GM21619 (cell line): ENCODE data around the gene SPATA25.
"Not testable (repeated sequence)": the region's sequence is repeated elsewhere in the genome, so short reads cannot be mapped to it uniquely, and the experiment has no call there.

ENCODE experiments used
- ATAC-seq: cut with Tn5 transposase; IDR thresholded peaks from one replicate; pipeline ENCODE4 v1.9.1; 2021; ENCODE audit not compliant: unreplicated experiment

SPATA25 gene

DNA sequence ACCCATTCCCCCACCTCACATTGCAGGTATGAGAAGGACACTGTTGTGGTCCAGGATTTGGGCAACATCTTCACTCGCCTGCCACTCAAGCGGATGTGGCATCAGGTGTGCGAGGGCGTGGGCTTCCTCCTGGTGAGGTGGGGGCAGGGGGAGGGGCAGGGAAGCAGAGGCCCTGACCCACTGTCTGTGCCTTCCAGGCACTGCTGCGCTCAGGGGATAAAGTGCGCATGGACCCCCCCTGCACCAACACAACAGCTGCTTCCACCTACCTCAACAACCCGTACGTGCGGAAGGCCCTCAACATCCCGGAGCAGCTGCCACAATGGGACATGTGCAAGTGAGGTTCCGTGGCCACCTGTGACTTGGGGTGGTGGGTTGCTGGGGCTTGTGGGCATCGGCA lies 7.4 kb upstream of the SPATA25 start:
- no peak for ATAC-seq

DNA sequence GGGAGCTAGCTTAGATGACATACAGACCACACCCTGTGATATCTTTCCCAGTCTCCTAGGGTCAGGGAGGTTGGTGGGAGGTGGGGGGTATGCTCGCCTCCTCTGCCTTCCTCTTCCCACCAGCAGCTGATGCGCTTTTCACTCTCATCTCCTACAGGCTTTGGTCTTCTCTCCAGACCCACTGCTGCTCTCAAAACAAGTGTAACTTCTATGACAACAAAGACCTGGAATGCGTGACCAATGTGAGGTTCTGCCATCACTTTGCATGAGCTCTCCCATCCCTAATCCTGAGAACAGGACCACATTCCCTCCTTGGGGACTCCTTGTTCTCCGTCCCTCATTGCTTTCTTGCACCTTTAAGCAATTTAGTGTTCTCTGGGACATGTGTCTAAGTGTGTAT lies 6.4 kb upstream of the SPATA25 start:
- ATAC-seq, result no peak

DNA sequence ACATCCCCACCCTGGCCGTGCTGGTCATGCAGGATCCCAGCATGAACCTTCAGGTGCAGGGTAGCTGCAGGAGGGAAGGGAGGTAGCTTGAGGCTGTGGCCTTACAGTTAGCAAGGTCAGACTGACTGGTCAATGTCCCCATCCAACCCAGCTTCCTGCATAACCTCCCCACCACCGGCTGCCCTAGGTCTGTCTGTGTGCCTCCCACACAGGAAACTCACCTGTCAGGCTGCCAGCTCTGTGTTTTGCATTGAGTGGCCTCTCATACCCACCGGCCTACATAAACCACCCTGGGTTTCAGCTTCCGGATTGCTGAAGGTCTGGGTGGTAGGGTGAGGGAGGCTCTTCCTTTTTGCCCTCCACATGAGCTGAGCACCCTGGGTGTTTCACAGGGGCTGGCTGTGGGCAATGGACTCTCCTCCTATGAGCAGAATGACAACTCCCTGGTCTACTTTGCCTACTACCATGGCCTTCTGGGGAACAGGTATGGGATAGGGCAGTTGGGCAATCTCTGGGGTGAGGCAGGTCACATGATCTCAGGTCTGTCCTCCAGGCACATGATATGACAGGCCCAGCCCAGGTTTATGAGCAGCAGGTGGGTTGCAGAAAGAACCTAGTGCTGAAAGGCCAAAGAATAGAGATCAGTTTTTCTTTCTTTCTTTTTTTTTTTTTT lies 5.5 kb upstream of the SPATA25 start:
- ATAC-seq, result no peak

DNA sequence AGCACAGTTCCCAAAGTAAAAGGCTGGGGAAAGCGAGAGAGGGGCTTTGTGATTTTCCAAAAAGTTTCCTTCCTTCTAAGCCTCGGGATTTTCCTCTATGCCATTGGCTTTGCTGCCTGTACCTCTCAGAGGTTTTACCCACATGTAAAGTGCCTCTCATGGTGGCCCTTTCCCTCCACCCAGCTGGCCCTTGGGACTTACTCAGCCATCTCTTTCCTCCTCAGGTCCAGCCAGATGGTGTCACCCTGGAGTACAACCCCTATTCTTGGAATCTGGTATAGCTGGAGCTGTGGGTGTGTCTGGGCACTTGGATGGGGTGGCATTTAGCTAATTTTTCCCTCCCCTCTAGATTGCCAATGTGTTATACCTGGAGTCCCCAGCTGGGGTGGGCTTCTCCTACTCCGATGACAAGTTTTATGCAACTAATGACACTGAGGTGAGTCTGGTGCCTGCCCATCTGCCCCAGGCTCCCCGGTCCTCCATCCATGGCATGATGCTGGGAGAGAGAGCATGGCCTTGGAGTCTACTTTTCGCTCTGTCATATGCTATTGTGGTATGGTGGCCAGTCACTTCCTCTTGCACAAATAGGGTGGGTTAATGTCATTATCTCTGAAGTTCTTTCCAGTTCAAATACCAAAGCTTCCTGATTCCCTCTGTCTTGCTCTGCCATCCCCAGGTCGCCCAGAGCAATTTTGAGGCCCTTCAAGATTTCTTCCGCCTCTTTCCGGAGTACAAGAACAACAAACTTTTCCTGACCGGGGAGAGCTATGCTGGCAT lies 4.8 kb upstream of the SPATA25 start:
- no peak for ATAC-seq

DNA sequence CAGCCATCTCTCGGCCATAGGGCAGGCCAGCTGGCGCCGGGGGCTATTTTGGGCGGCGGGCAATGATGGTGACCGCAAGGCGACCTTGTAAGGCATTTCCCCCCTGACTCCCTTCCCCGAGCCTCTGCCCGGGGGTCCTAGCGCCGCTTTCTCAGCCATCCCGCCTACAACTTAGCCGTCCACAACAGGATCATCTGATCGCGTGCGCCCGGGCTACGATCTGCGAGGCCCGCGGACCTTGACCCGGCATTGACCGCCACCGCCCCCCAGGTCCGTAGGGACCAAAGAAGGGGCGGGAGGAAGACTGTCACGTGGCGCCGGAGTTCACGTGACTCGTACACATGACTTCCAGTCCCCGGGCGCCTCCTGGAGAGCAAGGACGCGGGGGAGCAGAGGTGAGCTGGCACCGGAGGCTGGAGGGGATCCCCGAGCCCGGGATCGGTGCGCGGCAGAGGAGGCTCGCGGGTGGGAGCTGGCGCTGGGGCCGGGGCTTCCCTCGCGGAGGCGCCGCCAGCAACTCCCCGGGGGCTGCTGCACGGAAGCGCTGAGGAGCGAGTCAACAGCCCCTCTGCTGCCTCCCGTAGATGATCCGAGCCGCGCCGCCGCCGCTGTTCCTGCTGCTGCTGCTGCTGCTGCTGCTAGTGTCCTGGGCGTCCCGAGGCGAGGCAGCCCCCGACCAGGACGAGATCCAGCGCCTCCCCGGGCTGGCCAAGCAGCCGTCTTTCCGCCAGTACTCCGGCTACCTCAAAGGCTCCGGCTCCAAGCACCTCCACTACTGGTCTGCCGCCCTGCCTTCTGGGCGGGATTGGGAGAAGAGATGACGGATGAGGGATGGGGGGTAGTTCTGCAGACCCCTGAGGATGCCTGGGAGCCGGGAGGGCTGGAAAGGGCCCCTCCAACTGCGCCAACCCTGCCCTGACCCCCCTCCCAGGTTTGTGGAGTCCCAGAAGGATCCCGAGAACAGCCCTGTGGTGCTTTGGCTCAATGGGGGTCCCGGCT lies 3.9 kb upstream of the SPATA25 start, which contains the start of the genes CTSA and NEURL2:
TSS of gene CTSA (plus strand) at position 351 of the 999 bp plus-strand sequence. CDS start at position 585, 234 bp downstream.
TSS of gene NEURL2 (minus strand) at position 224 of the 999 bp plus-strand sequence. CDS start at position 7, 217 bp downstream.
- peak; percentile 71 for ATAC-seq

DNA sequence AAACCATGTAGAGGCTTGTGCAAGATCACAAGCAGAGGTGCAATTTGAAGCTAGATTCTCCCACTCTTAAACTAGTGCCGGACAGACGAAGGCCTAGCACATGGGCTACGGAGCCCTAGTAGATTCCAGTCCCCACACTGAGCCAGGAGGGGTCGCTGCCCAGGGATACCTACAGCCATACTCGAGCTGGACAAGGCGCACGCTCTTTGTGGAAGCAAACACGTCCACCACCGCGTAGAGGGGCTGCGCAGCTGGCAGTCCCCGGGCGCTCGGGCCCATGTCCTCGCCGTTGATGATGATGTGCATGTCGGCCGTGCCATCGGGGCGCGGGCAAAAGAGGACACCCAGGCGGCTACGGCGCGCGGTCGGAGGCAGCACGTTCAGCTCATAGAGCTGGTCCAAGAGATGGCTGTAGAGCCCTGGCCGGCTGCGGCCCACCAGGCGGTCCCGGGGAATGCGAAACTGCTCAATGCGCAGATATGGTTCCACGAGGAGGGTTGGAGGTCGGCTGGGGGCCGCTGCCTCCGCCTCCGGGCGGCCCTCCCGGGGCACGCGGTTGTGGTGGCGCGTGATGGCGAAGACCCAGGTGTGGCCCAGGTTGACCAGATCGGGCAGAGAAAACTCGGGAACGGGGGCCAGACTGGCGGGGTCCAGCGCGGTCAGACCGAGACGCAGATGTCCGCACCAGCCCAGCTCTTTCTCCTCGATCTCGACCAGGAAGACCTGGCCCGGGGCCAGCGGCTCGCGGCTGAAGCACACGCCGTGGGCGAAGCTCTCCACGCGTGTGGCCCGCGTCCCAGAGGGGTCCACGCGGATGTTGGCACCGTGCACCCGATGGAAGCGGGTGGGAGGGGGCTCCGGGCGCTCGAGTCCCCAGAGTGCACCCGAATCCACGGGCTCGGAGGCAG lies 2.9 kb upstream of the SPATA25 start:
- peak; percentile 8 for ATAC-seq

DNA sequence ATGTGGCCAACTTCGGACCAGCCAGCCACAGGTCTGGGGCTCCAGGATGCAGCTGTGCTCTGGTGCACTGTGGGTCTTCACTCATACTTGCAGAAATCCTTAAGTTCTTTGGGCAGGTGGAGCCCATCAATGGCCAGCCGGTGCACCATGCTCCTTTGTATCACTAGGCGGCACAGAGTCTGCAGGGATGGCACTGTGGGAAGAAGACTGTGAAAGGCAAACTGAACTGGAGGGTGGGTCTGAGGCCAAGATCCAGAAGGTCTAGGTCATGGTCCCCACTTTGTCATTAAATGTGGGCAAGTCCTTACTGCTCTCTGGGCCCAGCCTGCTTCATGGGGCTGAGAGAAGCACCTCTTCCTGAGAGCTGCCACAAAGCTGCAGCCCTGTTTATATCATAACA lies 1.3 kb upstream of the SPATA25 start:
- no peak for ATAC-seq

DNA sequence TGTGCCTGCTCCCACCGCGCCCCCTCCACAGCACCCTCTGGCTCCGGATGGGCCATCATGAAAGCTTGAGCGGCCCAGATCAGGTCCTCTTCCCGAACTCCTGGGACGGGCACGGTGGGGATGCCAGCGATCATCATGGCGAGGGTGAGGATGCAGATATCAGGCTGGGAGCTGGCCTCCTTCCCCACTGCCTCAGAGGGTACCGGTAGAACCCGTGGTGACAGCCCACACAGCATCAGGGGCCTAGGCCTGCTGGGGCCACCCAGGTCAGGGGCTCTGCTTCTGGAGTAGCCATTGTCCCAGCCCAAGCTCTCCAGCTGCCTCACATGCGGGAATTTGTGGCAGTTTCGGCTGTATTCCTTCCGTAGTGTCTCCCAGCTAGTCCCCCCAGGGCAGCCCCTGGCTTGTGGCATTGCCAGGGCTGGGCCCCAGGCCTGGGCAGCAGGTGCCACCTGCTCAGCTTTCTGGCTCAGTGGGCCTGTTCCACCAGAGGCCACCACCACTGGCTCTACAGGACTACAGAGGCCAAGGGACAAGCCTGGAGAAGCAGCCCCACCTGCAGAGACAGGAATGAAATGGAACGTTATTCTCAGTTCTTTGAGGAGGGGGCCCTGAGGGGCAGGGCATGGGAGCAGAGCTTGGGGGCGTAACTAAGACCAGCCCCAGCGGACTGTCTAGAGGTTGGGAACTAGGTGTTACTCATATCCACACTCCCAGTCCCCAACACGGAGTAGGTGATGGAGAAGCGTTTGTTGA lies 654 bp downstream of the SPATA25 start:
- ATAC-seq, result no peak

DNA sequence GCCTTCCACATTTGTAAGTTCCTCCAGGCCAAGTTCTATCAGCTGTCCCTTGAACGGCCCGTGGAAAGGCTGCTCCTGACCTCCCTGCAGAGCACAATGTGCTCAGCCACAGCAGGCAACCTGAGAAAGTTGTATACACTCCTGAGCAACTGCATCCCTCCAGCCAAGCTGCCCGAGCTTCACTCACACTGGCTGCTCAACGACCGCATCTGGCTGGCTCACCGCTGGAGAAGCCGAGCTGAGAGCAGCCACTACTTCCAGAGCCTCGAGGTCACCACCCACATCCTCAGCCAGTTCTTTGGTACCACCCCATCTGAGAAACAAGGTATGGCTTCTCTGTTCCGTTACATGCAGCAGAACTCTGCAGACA lies 4.3 kb downstream of the SPATA25 start:
- ATAC-seq, result no peak

DNA sequence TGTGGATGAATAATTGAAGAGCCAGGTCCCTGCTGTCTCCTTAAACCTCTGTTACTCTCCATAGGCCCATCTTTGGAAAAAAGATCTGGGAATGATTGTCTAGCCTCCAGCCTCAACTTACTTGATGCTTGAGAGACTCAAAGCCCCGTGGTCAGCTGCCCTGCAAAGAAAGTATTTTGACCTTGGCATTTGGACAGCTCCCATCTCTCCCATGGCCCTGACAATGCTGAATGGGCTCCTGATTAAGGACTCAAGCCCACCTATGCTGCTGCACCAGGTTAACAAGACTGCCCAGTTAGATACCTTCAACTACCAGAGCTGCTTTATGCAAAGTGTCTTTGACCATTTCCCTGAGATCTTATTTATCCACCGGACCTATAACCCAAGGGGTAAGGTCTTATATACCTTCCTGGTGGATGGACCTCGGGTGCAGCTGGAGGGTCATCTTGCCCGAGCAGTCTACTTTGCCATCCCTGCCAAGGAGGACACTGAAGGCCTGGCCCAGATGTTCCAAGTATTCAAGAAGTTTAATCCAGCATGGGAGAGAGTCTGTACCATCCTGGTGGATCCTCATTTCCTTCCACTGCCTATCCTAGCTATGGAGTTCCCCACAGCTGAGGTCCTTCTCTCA lies 4.8 kb downstream of the SPATA25 start:
- no peak for ATAC-seq

DNA sequence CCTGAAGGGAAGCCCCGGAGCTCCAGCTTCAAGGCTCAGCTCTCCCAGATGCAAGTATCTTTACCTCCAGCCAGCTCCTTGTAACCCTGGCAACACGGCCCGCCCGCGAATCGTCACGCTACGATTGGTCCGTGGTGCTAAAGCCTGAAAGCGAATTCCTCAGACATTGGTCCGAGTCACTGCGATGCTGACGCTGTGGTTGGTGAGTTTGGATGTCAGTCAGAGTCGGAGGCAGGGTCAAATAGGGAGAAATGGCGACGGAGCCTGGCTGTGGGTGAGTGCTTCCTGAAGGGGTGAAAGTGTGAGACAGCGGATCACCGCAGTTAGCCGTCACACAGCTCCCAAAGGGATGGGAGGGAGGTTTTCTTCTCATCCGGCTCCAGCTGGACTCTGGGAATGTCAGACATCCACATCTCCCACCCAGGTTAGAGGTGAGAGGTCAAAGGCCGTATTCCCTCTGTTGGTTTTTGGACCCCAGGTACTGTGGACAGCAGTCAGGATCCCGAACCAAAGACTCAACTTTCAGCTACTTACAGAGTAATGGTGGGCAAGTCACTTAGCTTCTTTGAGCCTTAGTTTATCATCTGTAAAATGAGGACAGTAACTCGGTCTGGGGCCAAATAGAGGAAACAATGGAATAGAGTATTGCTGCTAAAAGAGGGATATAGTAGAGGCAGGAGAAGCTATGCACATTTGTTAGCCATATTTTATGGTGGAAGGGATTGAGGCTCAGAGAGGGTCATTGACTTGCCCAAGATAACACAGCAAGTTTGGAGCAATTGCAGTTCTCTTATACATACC lies 6.2 kb downstream of the SPATA25 start, which contains the start of gene ZSWIM1:
TSS of gene ZSWIM1 (plus strand) at position 240 of the 801 bp plus-strand sequence. CDS start 1,366 bp downstream, outside the sequence.
- ATAC-seq, result peak; percentile 95

DNA sequence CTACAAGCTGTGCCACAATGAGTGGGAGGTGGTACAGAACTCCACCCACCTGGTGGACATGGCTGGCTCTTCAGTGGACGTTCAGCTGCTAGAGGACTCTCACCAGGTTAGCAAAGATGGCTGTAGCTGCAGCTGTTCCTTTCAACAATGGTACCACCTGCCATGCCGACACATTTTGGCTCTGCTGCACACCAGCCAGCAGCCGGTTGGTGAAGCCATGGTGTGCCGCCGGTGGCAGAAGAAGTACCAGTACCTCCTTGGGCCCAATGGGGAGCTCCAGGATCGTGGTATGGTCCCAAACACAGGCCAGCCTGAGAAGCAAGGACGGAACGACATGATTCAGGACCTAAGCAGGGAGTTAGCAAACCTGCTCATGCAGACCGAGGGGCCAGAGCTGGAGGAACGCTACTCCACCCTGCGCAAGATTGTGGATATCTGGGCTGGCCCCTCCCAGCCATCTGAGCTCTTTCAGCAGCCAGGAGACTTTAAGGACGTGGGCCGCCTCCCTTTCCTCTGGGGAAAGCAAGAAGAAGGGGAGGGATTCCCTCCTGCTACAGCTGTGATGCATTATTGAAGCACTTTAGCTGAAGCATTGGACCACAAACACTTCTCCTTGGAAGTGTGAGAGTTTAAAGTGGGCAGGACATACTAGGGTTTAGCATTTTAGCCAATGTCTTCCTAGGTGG lies 9.2 kb downstream of the SPATA25 start:
- ATAC-seq, result no peak

DNA sequence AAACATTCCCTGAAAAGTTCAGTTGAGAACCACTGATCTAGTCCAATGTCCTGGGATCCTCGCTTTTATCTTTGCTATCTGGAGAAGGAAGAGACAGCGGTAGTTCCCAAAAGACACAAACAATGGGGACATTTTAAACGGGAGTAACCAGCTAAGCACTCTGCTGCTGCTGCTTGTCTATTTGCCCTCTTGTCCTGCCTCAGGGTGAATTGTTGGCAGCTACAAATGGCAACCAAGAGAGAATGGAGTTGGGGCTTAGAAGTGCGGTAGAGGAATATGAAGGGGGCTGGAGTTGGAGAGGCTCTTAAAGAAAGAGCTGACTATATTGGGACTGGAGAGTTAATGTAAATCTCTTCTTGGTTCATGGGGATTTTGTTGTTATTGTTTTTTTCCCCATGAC lies 12.8 kb downstream of the SPATA25 start:
- no peak for ATAC-seq

DNA sequence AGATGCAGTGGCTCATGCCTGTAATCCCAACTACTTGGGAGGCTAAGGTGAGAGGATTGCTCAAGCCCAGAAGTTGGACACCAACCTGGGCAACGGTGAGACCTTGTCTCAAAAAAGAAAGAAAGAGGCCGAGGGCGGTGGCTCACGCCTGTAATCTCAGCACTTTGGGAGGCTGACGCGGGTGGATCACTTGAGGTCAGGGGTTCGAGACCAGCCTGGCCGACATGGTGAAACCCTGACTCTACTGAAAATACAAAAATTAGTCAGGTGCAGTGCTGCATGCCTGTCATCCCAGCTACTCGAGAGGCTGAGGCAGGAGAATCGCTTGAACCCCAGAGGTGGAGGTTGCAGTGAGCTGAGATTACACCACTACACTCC lies 13.3 kb downstream of the SPATA25 start:
- ATAC-seq, result not testable (repeated sequence)

DNA sequence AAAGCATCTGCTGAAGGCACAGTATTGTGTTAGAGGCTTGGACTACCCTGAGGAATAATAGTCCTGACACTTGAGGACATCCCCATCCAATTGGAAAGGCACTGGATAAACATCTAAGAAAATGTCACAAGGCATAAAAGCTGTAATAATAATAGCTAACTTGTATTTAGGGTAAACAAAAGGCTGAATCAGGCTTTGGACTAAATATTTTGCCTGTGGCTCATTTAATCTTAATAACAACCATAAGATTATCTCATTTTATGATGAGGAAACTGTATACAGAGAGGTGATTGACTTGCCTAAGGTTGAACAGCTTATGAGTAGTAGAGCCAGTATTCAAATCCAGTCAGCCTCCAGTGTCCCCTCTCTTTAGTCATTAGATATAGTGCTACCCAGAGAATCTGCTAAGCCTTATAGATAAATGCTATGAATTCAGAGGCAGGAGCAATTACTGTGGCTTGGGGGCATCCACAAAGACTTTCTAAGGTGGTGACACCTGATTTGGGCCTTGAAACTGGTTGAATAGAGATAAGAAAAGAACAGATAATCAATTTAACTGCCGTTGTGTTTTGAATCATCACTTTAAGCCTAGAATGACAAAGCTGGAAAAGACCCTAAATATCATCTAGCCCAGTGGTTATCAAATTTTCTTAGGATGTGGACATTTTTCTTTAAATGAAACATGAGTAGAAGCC lies 13.9 kb downstream of the SPATA25 start:
- no peak for ATAC-seq

DNA sequence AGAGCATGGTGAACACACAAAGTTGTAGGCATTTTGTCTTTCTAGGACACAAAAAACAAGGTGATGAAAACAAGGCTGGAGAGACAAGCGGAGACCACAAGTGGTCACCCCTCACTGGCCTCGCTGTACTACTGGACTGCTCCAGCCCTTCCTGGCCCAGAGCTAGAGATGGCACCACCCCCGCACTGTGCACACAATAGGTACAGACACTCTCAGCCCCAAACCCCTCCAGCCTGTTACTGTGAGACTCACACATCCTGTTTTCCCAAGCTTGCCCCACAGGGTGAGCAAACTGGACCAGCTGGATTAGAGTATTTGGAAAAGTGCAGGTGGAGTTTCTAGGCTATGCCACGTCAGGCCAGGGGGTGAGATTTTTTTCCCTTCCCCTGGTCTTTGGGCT lies 14.8 kb downstream of the SPATA25 start:
- no peak for ATAC-seq

DNA sequence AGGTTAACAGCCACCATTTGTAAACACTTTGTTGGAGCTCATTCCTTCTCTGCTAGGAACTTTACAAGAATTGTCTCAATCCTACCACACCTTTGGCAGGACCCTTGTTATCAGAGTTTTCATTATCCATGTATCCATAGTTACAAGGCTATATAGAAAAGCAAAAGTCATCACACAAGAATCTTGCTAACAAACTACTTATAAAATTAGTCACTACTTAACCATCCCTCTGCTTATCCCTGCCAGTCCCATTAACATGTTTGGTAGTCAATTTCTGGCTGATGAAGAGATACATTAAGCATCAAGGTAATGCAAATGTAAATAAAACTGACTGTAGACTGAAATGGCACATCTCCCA lies 19.6 kb downstream of the SPATA25 start:
- no peak for ATAC-seq
